H1 (cell line): Measurements from ENCODE around the gene SIGLEC6. TPM values are rescaled to one million over a fixed set of nuclear protein-coding genes. Genes with fewer than 3 reads are reported as not detected.

Experiments used
- CTCF ChIA-PET: fragments of 300-600 bp; sonication (Branson Sonifier 250); formaldehyde crosslinking; loops from one replicate; lab custom pipeline; 2021; ENCODE audit not compliant: partially characterized antibody; lab: Charles Lee
- POLR2A ChIA-PET: fragments of 300-600 bp; sonication (Branson Sonifier 250); formaldehyde crosslinking; loops from one replicate; lab custom pipeline; 2021; ENCODE audit warnings: inconsistent platforms; ENCODE audit not compliant: partially characterized antibody; lab: Charles Lee
- DNase-seq, 2 experiments: peaks; one replicate each; pipeline versions ENCODE4 v3.0.0 to v3.0.0-alpha.2; 2010 to 2022; ENCODE audit warnings: low spot score in 2 of 2, low read depth in 1 of 2, mixed read lengths in 1 of 2
- FAIRE-seq: peaks from 2 replicates; lab custom pipeline; 2011; peaks lifted over from hg19 to GRCh38; lab: Jason Lieb, UNC
- H2AFZ ChIP-seq: 2 replicates; pipeline ENCODE4 v1.8.1; 2012; ENCODE audit warnings: low read length, inconsistent platforms
- H2AK5ac ChIP-seq: 2 replicates; pipeline ENCODE4 v1.6.1; 2013; ENCODE audit warnings: low read depth, low read length
- H2BK120ac ChIP-seq: replicated peaks from 2 replicates; pipeline ENCODE3; 2013; ENCODE audit warnings: low read depth, low read length, inconsistent platforms
- H2BK12ac ChIP-seq: 2 replicates; pipeline ENCODE4 v1.6.1; 2013; ENCODE audit warnings: low read depth, low read length
- H2BK15ac ChIP-seq: 2 replicates; pipeline ENCODE4 v1.6.1; 2013; ENCODE audit warnings: low read length
- H2BK20ac ChIP-seq: 2 replicates; pipeline ENCODE4 v1.6.1; 2013; ENCODE audit warnings: low read length
- H2BK5ac ChIP-seq: 2 replicates; pipeline ENCODE4 v1.6.1; 2013; ENCODE audit warnings: low read depth, low read length
- H3K14ac ChIP-seq: 2 replicates; pipeline ENCODE4 v1.6.1; 2013; ENCODE audit warnings: inconsistent platforms; ENCODE audit not compliant: insufficient read length
- H3K18ac ChIP-seq: 2 replicates; pipeline ENCODE4 v1.6.1; 2013; ENCODE audit warnings: low read length; ENCODE audit errors: extremely low read depth
- H3K23ac ChIP-seq: 2 replicates; pipeline ENCODE4 v1.6.1; 2013; ENCODE audit warnings: inconsistent platforms; ENCODE audit not compliant: insufficient read length
- H3K23me2 ChIP-seq: 2 replicates; pipeline ENCODE4 v1.6.1; 2013; ENCODE audit warnings: low read depth, low read length
- H3K27ac ChIP-seq: 2 replicates; pipeline ENCODE4 v1.6.1; 2011; ENCODE audit warnings: low read depth, low read length, inconsistent platforms
- H3K27me3 ChIP-seq, 4 experiments: replicated peaks in 1 of 4; 1 replicate in 1 of 4; 2 replicates in 3 of 4; pipeline versions ENCODE4 v1.6.1 to v1.8.1; 2011 to 2013; ENCODE audit warnings: low read length in 3 of 4, mild to moderate bottlenecking in 3 of 4, inconsistent platforms in 2 of 4, mixed read lengths in 2 of 4, moderate library complexity in 1 of 4; ENCODE audit not compliant: control insufficient read depth in 3 of 4, insufficient read depth in 3 of 4; ENCODE audit errors: extremely low read depth in 1 of 4
- H3K36me3 ChIP-seq, 4 experiments: 2 replicates each; pipeline versions ENCODE4 v1.6.1 to v1.8.1; 2011 to 2013; ENCODE audit warnings: mild to moderate bottlenecking in 4 of 4, low read length in 3 of 4, moderate library complexity in 2 of 4, control low read depth in 1 of 4, inconsistent platforms in 1 of 4; ENCODE audit not compliant: insufficient read depth in 4 of 4, control insufficient read depth in 2 of 4
- H3K4ac ChIP-seq: replicated peaks from 2 replicates; pipeline ENCODE3; 2013; ENCODE audit warnings: low read length, low read depth, mixed read lengths, inconsistent platforms; ENCODE audit not compliant: insufficient read length
- H3K4me1 ChIP-seq, 4 experiments: replicated peaks in 1 of 4; 1 replicate in 1 of 4; 2 replicates in 3 of 4; pipeline versions ENCODE4 v1.6.1 to v1.8.1; 2011 to 2013; ENCODE audit warnings: low read length in 3 of 4, inconsistent platforms in 2 of 4, mixed read lengths in 1 of 4; ENCODE audit not compliant: insufficient read depth in 4 of 4, control insufficient read depth in 3 of 4
- H3K4me2 ChIP-seq, 2 experiments: 2 replicates each; pipeline versions ENCODE4 v1.6.1 to v1.8.1; 2011 to 2013; ENCODE audit warnings: low read depth in 2 of 2, low read length in 2 of 2, control low read depth in 1 of 2, inconsistent platforms in 1 of 2, mild to moderate bottlenecking in 1 of 2; ENCODE audit not compliant: insufficient read depth in 1 of 2
- H3K4me3 ChIP-seq, 4 experiments: fragments of 200-600, 300-600 bp in 1 of 4; sonication (generic), shearing (Covaris generic), sonication (Bioruptor Twin) in 1 of 4; 2 replicates each; pipeline versions ENCODE4 v1.5.1 to v1.8.1; 2011 to 2016; ENCODE audit warnings: low read length in 4 of 4, low read depth in 3 of 4, control low read depth in 2 of 4, inconsistent platforms in 2 of 4, mild to moderate bottlenecking in 2 of 4, mixed read lengths in 1 of 4, moderate library complexity in 1 of 4; ENCODE audit not compliant: insufficient read depth in 2 of 4; ENCODE audit errors: extremely low read depth in 1 of 4
- H3K56ac ChIP-seq: replicated peaks from 2 replicates; pipeline ENCODE3; 2013; ENCODE audit warnings: low read depth, mild to moderate bottlenecking, mixed read lengths, low read length, inconsistent platforms; ENCODE audit not compliant: insufficient read length
- H3K79me1 ChIP-seq: 2 replicates; pipeline ENCODE4 v1.6.1; 2013; ENCODE audit warnings: low read depth, low read length, control low read depth
- H3K79me2 ChIP-seq, 2 experiments: 2 replicates each; pipeline versions ENCODE4 v1.6.1 to v1.8.1; 2012 to 2013; ENCODE audit warnings: low read length in 2 of 2, mild to moderate bottlenecking in 2 of 2, inconsistent platforms in 1 of 2; ENCODE audit not compliant: insufficient read depth in 2 of 2, control insufficient read depth in 1 of 2
- H3K9ac ChIP-seq, 4 experiments: replicated peaks in 1 of 4; 1 replicate in 1 of 4; 2 replicates in 3 of 4; pipeline versions ENCODE4 v1.6.1 to v1.8.1; 2011 to 2013; ENCODE audit warnings: low read depth in 3 of 4, low read length in 3 of 4, control low read depth in 2 of 4, mild to moderate bottlenecking in 2 of 4, moderate library complexity in 2 of 4, inconsistent platforms in 1 of 4; ENCODE audit errors: extremely low read depth in 1 of 4
- H3K9me3 ChIP-seq, 2 experiments: 2 replicates each; pipeline versions ENCODE4 v1.6.1 to v1.8.1; 2012 to 2013; ENCODE audit warnings: mild to moderate bottlenecking in 2 of 2, moderate library complexity in 2 of 2, control low read depth in 1 of 2, inconsistent platforms in 1 of 2, low read depth in 1 of 2, low read length in 1 of 2, mixed read lengths in 1 of 2; ENCODE audit not compliant: insufficient read depth in 2 of 2
- H4K20me1 ChIP-seq, 2 experiments: replicated peaks in 1 of 2; 2 replicates each; pipeline versions ENCODE3 to v1.8.1; 2011 to 2013; ENCODE audit warnings: inconsistent platforms in 2 of 2, low read length in 2 of 2, mild to moderate bottlenecking in 1 of 2; ENCODE audit not compliant: insufficient read depth in 2 of 2, control insufficient read depth in 1 of 2
- H4K5ac ChIP-seq: 2 replicates; pipeline ENCODE4 v1.6.1; 2013; ENCODE audit warnings: low read length, low read depth, mixed read lengths, inconsistent platforms; ENCODE audit not compliant: insufficient read length
- H4K8ac ChIP-seq: 2 replicates; pipeline ENCODE4 v1.8.0; 2013; ENCODE audit warnings: mild to moderate bottlenecking, moderate library complexity, low read length, inconsistent platforms; ENCODE audit not compliant: insufficient read depth; ENCODE audit errors: extremely low read depth
- H4K91ac ChIP-seq: replicated peaks from 2 replicates; pipeline ENCODE3; 2013; ENCODE audit warnings: low read length, mixed read lengths, inconsistent platforms; ENCODE audit not compliant: insufficient read length
- EGR1 ChIP-seq: IDR thresholded peaks from 2 replicates; pipeline ENCODE4 v1.6.1; 2011; ENCODE audit warnings: low read depth, low read length, borderline replicate concordance
- GTF2F1 ChIP-seq: IDR thresholded peaks from 2 replicates; pipeline ENCODE4 v1.6.1; 2012; ENCODE audit warnings: low read depth, low read length, improper control_type of control experiment, borderline replicate concordance
- HDAC2 ChIP-seq, 2 experiments: fragments of 300-600 bp in 1 of 2; sonication (generic) in 1 of 2; IDR thresholded peaks; 2 replicates each; pipeline ENCODE4 v1.6.1; 2011 to 2012; ENCODE audit warnings: low read depth in 2 of 2, low read length in 2 of 2, mild to moderate bottlenecking in 2 of 2, moderate library complexity in 2 of 2, borderline replicate concordance in 1 of 2, inconsistent platforms in 1 of 2
- HDAC6 ChIP-seq: IDR thresholded peaks from one replicate; pipeline ENCODE4 v1.7.1; 2012; ENCODE audit warnings: low read depth, mild to moderate bottlenecking, inconsistent platforms, low read length, moderate library complexity
- JUN ChIP-seq: IDR thresholded peaks from 2 replicates; pipeline ENCODE4 v1.6.1; 2011; ENCODE audit warnings: low read depth, mild to moderate bottlenecking, improper control_type of control experiment, low read length
- JUND ChIP-seq: IDR thresholded peaks from 2 replicates; pipeline ENCODE4 v1.6.1; 2011; ENCODE audit warnings: mild to moderate bottlenecking, improper control_type of control experiment, low read length
- KDM1A ChIP-seq: fragments of 200-600, 300-600 bp; sonication (generic); IDR thresholded peaks from 2 replicates; pipeline ENCODE4 v1.7.1; 2016; ENCODE audit warnings: mild to moderate bottlenecking, low read length, borderline replicate concordance
- MAFK ChIP-seq: IDR thresholded peaks from 2 replicates; pipeline ENCODE4 v1.6.1; 2012; ENCODE audit warnings: low read depth, mild to moderate bottlenecking, improper control_type of control experiment, low read length
- POLR2AphosphoS5 ChIP-seq: IDR thresholded peaks from 2 replicates; pipeline ENCODE4 v1.6.1; 2011; ENCODE audit warnings: low read depth, low read length
- POU5F1 ChIP-seq: IDR thresholded peaks from 2 replicates; pipeline ENCODE4 v1.6.1; 2011; ENCODE audit warnings: low read depth, mild to moderate bottlenecking, low read length, moderate library complexity
- RFX5 ChIP-seq: IDR thresholded peaks from 2 replicates; pipeline ENCODE4 v1.6.1; 2011; ENCODE audit warnings: low read depth, low read length, improper control_type of control experiment, borderline replicate concordance
- RNF2 ChIP-seq: fragments of 200-900, 300-1000 bp; sonication (generic); IDR thresholded peaks from 2 replicates; pipeline ENCODE4 v1.7.1; 2016; ENCODE audit warnings: borderline replicate concordance, low read depth, mild to moderate bottlenecking, antibody characterized with exemption, low read length; ENCODE audit not compliant: poor library complexity, severe bottlenecking; ENCODE audit errors: missing control alignments
- RXRA ChIP-seq: IDR thresholded peaks from 2 replicates; pipeline ENCODE4 v1.6.1; 2011; ENCODE audit warnings: low read depth, mild to moderate bottlenecking, low read length, moderate library complexity; ENCODE audit not compliant: insufficient read depth
- SAP30 ChIP-seq: fragments of 300-600 bp; sonication (generic); IDR thresholded peaks from 2 replicates; pipeline ENCODE4 v1.7.1; 2012; ENCODE audit warnings: low read length, moderate library complexity, mild to moderate bottlenecking, inconsistent platforms; ENCODE audit not compliant: insufficient read depth, insufficient replicate concordance
- YY1 ChIP-seq: IDR thresholded peaks from 2 replicates; pipeline ENCODE4 v1.6.1; 2011; ENCODE audit warnings: low read depth, mild to moderate bottlenecking, low read length
- WGBS, 2 experiments: shearing (Covaris generic) in 1 of 2; methylation state at CpG; one replicate each; pipeline versions ENCODE4 v1.1.6 to v1.1.7; 2013 to 2015; ENCODE audit warnings: low lambda C conversion rate in 2 of 2, mixed read lengths in 2 of 2, inconsistent platforms in 1 of 2, low coverage in 1 of 2, missing lambda C conversion rate in 1 of 2; ENCODE audit not compliant: insufficient replicate concordance in 2 of 2, insufficient coverage in 1 of 2, insufficient read length in 1 of 2; ENCODE audit errors: extremely low coverage in 1 of 2, missing lambda C conversion rate in 1 of 2; 5-methylcytosine and 5-hydroxymethylcytosine counted together
- polyA plus RNA-seq, 7 experiments: library from polyadenylated mRNA; depleted of rRNA in 3 of 7; stranded (reverse) in 5 of 7; unstranded in 2 of 7; fragments of >200 nt in 5 of 7; fragments of 200-250 nt in 2 of 7; gene quantifications; 1 replicate in 5 of 7; 2 replicates in 1 of 7; 4 replicates in 1 of 7; pipeline versions ENCODE4 v1.2.1 to v1.2.3, GENCODE V29; 2011 to 2013; ENCODE audit warnings: missing spikeins in 2 of 7, mixed read lengths in 2 of 7
- total RNA-seq: library from RNA; stranded (reverse); fragmentation: NEBNext Ultra II Directional; extraction: Animal tissue kit (Norgen Biotek cat#: 25700); gene quantifications from 2 replicates; pipeline ENCODE4 v1.2.1, GENCODE V29; 2021

The SIGLEC6 gene
- total and polyA plus RNA-seq, 2 of the 8 experiments (the other 6 are each of a cell fraction or from before 2014, with no cell fraction given), result 0.05 TPM; not detected in 1

GRCh38 chr19:51535535-51535934, 4.1 kb upstream of the SIGLEC6 start:
- no peak for FAIRE-seq
- H3K79me1 ChIP-seq, result no peaks in the 10 kb centered on the region
- no peak overlapping the region for H2AFZ ChIP-seq
- H4K91ac ChIP-seq, result no peak overlapping the region
- H2BK15ac ChIP-seq, result no peak overlapping the region
- H4K8ac ChIP-seq, result no peak overlapping the region
- peaks cover 0 to 5% (median 0%) of the 10 kb centered on the region in 4 experiments; a peak in 1 of 7 replicates for H3K4me1 ChIP-seq
- no peak overlapping the region for H3K4me2 ChIP-seq
- POLR2A ChIA-PET, result no interaction called here
- H2BK120ac ChIP-seq, result no peak overlapping the region
- H3K56ac ChIP-seq, result no peak overlapping the region
- H3K18ac ChIP-seq, result no peak overlapping the region
- no peak overlapping the region for H3K23ac ChIP-seq
- H4K20me1 ChIP-seq, result no peaks in the 10 kb centered on the region
- H4K5ac ChIP-seq, result no peak overlapping the region
- no peak overlapping the region for H3K27ac ChIP-seq
- 64% methylated on average over 1 of the region's 1 CpG; no CpG with 5 or more reads in 1 of the 2 experiments for WGBS, 2 experiments
- H3K23me2 ChIP-seq, result no peaks in the 10 kb centered on the region
- no peak overlapping the region for H3K14ac ChIP-seq
- CTCF ChIA-PET, result no interaction called here
- H2BK20ac ChIP-seq, result no peak overlapping the region
- H3K79me2 ChIP-seq, result no peaks in the 10 kb centered on the region
- H3K4me3 ChIP-seq, result no peak overlapping the region
- no peak overlapping the region for H3K4ac ChIP-seq
- DNase-seq, result no peak
- no peak overlapping the region for H2BK12ac ChIP-seq
- no peak overlapping the region for H2AK5ac ChIP-seq
- peaks cover 37 to 48% of the 10 kb centered on the region in 2 experiments for H3K9me3 ChIP-seq
- no peak overlapping the region for H2BK5ac ChIP-seq
- no peaks in the 10 kb centered on the region for H3K36me3 ChIP-seq
- no peak overlapping the region for H3K9ac ChIP-seq
- no peaks in the 10 kb centered on the region for H3K27me3 ChIP-seq
- no peak for TF ChIP-seq RNF2
- TF ChIP-seq JUND, result no peak
- no peak for TF ChIP-seq JUN
- no peak for TF ChIP-seq HDAC2 (IDR thresholded peaks at IDR 0.05; ENCODE audit: borderline replicate concordance in 1 of 2, low read depth in 2 of 2, low read length in 2 of 2)
- TF ChIP-seq EGR1, result no peak
- TF ChIP-seq RFX5, result no peak
- no peak for TF ChIP-seq POLR2AphosphoS5
- TF ChIP-seq KDM1A, result no peak
- TF ChIP-seq POU5F1, result no peak
- TF ChIP-seq GTF2F1, result no peak
- no peak for TF ChIP-seq YY1
- no peak for TF ChIP-seq MAFK
- no peak for TF ChIP-seq HDAC6
- TF ChIP-seq SAP30, result no peak
- TF ChIP-seq RXRA, result no peak
